Measurements from ENCODE around the gene CPPED1. TPM values are rescaled to one million over a fixed set of nuclear protein-coding genes. Genes with fewer than 3 reads are reported as not detected.
"Not testable (repeated sequence)": the region's sequence is repeated elsewhere in the genome, so short reads cannot be mapped to it uniquely, and the experiment has no call there.

CPPED1 gene
- polyA plus RNA-seq, 1 donor = 25.1 TPM

DNA sequence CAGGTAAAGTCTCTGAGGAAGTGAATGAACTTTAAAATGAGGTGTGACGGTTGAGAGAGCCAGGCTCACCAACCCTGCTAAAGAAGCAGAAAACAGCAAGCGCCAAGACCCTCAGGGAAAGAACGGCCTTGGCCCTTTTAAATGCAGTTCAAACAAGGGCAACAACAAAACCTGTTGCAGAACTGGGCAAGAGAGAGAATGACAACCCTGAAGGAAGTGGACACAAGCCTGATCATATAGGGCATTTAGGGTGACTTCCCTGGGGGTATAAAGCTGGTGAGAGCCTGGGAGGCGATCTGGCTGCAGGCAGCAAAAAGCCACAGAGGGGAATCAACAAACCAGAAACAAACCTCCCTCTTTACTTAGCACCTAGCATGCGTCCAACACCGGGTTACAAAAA lies 1.0 kb downstream of the CPPED1 start:
- H3K27ac ChIP-seq (ENCODE audit: low read length) = no peak overlapping the region
- H3K27me3 ChIP-seq (ENCODE audit: control insufficient read depth, insufficient read depth, low read length) = no peaks in the 10 kb centered on the region
- WGBS (ENCODE audit: insufficient coverage, low lambda C conversion rate) = no CpG with 5 or more reads among the region's 6 CpGs
- H3K4me3 ChIP-seq (ENCODE audit: low read length) = peak overlapping the region; percentile 66
- DNase-seq = no peak
- H3K4me1 ChIP-seq (ENCODE audit: control insufficient read depth, insufficient read depth, low read length) = no peaks in the 10 kb centered on the region
- H3K9me3 ChIP-seq (ENCODE audit: control insufficient read depth, low read depth, low read length) = no peaks in the 10 kb centered on the region
- H3K36me3 ChIP-seq (ENCODE audit: control insufficient read depth, insufficient read depth, low read length) = no peaks in the 10 kb centered on the region

DNA sequence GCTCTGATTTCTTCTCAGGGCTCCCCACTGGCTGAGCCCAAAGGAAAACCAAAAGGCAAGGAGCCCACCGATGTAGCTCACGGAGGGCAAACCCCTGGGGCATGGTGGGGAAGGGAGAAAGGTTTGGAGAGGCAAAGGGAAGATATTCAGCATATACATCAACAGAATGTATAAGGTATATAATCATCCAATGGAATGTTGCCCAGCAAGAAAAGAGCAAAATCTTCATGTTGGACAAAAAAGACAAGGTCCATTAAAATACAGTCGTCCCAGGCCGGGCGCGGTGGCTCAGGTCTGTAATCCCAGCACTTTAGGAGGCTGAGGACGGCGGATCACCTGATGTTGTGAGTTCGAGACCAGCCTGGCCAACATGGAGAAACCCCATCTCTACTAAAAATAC lies 1.6 kb downstream of the CPPED1 start:
- H3K4me3 ChIP-seq (ENCODE audit: low read length) = no peak overlapping the region
- H3K4me1 ChIP-seq (ENCODE audit: control insufficient read depth, insufficient read depth, low read length) = no peaks in the 10 kb centered on the region
- WGBS (ENCODE audit: insufficient coverage, low lambda C conversion rate) = 68% methylated on average over 2 of the region's 9 CpGs
- H3K9me3 ChIP-seq (ENCODE audit: control insufficient read depth, low read depth, low read length) = no peaks in the 10 kb centered on the region
- no peak for DNase-seq
- H3K27ac ChIP-seq (ENCODE audit: low read length) = no peak overlapping the region
- no peaks in the 10 kb centered on the region for H3K27me3 ChIP-seq (ENCODE audit: control insufficient read depth, insufficient read depth, low read length)
- H3K36me3 ChIP-seq (ENCODE audit: control insufficient read depth, insufficient read depth, low read length) = no peaks in the 10 kb centered on the region

DNA sequence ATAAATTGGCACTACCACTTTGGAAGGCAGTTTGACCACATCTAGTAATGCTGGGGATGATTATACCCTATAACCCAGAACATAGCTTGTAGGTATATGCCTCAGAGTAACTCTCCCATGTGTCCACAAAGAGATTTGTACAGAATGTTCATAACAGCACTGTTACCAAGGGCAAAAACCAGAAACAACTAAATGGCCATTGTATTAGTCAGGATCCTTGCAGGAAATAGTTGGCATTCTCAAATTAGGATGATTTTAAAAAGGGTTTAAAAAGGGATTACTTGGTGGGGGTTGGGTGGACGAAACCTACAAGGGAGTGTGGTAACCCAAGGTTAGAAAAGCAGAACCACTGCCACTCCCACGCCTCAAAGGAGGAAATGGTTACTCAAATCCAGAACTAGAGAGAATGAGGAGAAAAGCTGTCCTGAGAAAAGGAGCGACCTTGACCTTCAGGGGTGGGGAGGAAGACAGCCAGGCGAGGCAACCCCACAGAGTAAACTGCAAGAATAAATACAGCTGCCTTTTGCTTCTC lies 2.1 kb downstream of the CPPED1 start:
- DNase-seq = no peak
- no peak overlapping the region for H3K4me3 ChIP-seq (ENCODE audit: low read length)
- no peaks in the 10 kb centered on the region for H3K27me3 ChIP-seq (ENCODE audit: control insufficient read depth, insufficient read depth, low read length)
- H3K9me3 ChIP-seq (ENCODE audit: control insufficient read depth, low read depth, low read length) = no peaks in the 10 kb centered on the region
- H3K36me3 ChIP-seq (ENCODE audit: control insufficient read depth, insufficient read depth, low read length) = no peaks in the 10 kb centered on the region
- no peaks in the 10 kb centered on the region for H3K4me1 ChIP-seq (ENCODE audit: control insufficient read depth, insufficient read depth, low read length)
- no peak overlapping the region for H3K27ac ChIP-seq (ENCODE audit: low read length)
- 58% methylated on average over 2 of the region's 4 CpGs for WGBS (ENCODE audit: insufficient coverage, low lambda C conversion rate)

GRCh38 chr16:12800817-12801216 lies 2.9 kb downstream of the CPPED1 start:
- WGBS (ENCODE audit: insufficient coverage, low lambda C conversion rate) = 91% methylated on average over 4 of the region's 6 CpGs
- H3K36me3 ChIP-seq (ENCODE audit: control insufficient read depth, insufficient read depth, low read length) = no peaks in the 10 kb centered on the region
- DNase-seq = no peak
- no peaks in the 10 kb centered on the region for H3K4me1 ChIP-seq (ENCODE audit: control insufficient read depth, insufficient read depth, low read length)
- no peaks in the 10 kb centered on the region for H3K27me3 ChIP-seq (ENCODE audit: control insufficient read depth, insufficient read depth, low read length)
- no peak overlapping the region for H3K27ac ChIP-seq (ENCODE audit: low read length)
- no peaks in the 10 kb centered on the region for H3K9me3 ChIP-seq (ENCODE audit: control insufficient read depth, low read depth, low read length)
- H3K4me3 ChIP-seq (ENCODE audit: low read length) = no peak overlapping the region

GRCh38 chr16:12799996-12800395 lies 3.7 kb downstream of the CPPED1 start:
- H3K27me3 ChIP-seq (ENCODE audit: control insufficient read depth, insufficient read depth, low read length); H3K4me1 ChIP-seq (ENCODE audit: control insufficient read depth, insufficient read depth, low read length); H3K36me3 ChIP-seq (ENCODE audit: control insufficient read depth, insufficient read depth, low read length); H3K4me3 ChIP-seq (ENCODE audit: low read length); H3K9me3 ChIP-seq (ENCODE audit: control insufficient read depth, low read depth, low read length); DNase-seq; H3K27ac ChIP-seq (ENCODE audit: low read length): not testable (repeated sequence)
- no CpG with 5 or more reads among the region's 8 CpGs for WGBS (ENCODE audit: insufficient coverage, low lambda C conversion rate)

- H3K27me3 ChIP-seq (ENCODE audit: control insufficient read depth, insufficient read depth, low read length) = no peaks in the 10 kb centered on the region
- no peaks in the 10 kb centered on the region for H3K9me3 ChIP-seq (ENCODE audit: control insufficient read depth, low read depth, low read length)
- no peak overlapping the region for H3K4me3 ChIP-seq (ENCODE audit: low read length)
- H3K4me1 ChIP-seq (ENCODE audit: control insufficient read depth, insufficient read depth, low read length) = no peaks in the 10 kb centered on the region
- DNase-seq = no peak
- WGBS (ENCODE audit: insufficient coverage, low lambda C conversion rate) = no CpG with 5 or more reads among the region's 5 CpGs
- H3K36me3 ChIP-seq (ENCODE audit: control insufficient read depth, insufficient read depth, low read length) = no peaks in the 10 kb centered on the region
- H3K27ac ChIP-seq (ENCODE audit: low read length) = no peak overlapping the region
These were observed 4.8 kb downstream of the CPPED1 start for GRCh38 chr16:12798846-12799245.

GRCh38 chr16:12798171-12798570 lies 5.5 kb downstream of the CPPED1 start:
- H3K36me3 ChIP-seq (ENCODE audit: control insufficient read depth, insufficient read depth, low read length) = no peaks in the 10 kb centered on the region
- no peaks in the 10 kb centered on the region for H3K4me1 ChIP-seq (ENCODE audit: control insufficient read depth, insufficient read depth, low read length)
- no peak overlapping the region for H3K4me3 ChIP-seq (ENCODE audit: low read length)
- DNase-seq = no peak
- no peak overlapping the region for H3K27ac ChIP-seq (ENCODE audit: low read length)
- H3K27me3 ChIP-seq (ENCODE audit: control insufficient read depth, insufficient read depth, low read length) = no peaks in the 10 kb centered on the region
- H3K9me3 ChIP-seq (ENCODE audit: control insufficient read depth, low read depth, low read length) = no peaks in the 10 kb centered on the region

DNA sequence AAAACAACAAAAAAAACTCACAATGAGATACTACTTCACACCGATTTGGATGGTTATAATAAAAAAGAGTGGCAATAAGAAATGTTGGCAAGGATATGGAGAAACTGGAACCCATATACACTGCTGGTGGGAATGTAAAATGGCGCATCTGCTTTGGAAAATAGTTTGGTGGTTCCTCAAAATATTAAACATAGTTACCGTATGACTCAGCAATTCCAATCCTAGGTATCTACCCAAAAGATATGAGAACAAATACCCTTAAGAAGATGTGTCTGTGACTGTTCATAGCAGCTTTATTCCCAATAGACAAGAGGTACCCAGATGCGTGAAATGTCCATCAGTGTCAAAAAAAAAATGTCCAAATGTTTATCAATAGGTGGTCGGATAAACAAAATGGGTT lies 7.2 kb downstream of the CPPED1 start:
- no peaks in the 10 kb centered on the region for H3K9me3 ChIP-seq (ENCODE audit: control insufficient read depth, low read depth, low read length)
- no peak overlapping the region for H3K27ac ChIP-seq (ENCODE audit: low read length)
- H3K27me3 ChIP-seq (ENCODE audit: control insufficient read depth, insufficient read depth, low read length) = no peaks in the 10 kb centered on the region
- no peaks in the 10 kb centered on the region for H3K4me1 ChIP-seq (ENCODE audit: control insufficient read depth, insufficient read depth, low read length)
- 100% methylated on average over 1 of the region's 5 CpGs for WGBS (ENCODE audit: insufficient coverage, low lambda C conversion rate)
- no peaks in the 10 kb centered on the region for H3K36me3 ChIP-seq (ENCODE audit: control insufficient read depth, insufficient read depth, low read length)
- H3K4me3 ChIP-seq (ENCODE audit: low read length) = no peak overlapping the region
- DNase-seq = no peak

- Histone ChIP-seq H3K36me3 (ENCODE audit: control insufficient read depth, insufficient read depth, low read length) (no peaks in the 10 kb centered on the region), H3K4me3 (ENCODE audit: low read length) (no peak overlapping the region), H3K27me3 (ENCODE audit: control insufficient read depth, insufficient read depth, low read length) (no peaks in the 10 kb centered on the region), H3K27ac (ENCODE audit: low read length) (no peak overlapping the region), H3K4me1 (ENCODE audit: control insufficient read depth, insufficient read depth, low read length) (no peaks in the 10 kb centered on the region), H3K9me3 (ENCODE audit: control insufficient read depth, low read depth, low read length) (no peaks in the 10 kb centered on the region)
- DNase-seq = no peak
- no CpG with 5 or more reads among the region's 12 CpGs for WGBS (ENCODE audit: insufficient coverage, low lambda C conversion rate)
These were observed 8.9 kb downstream of the CPPED1 start for GRCh38 chr16:12794486-12795387.

GRCh38 chr16:12793865-12794240 lies 9.8 kb downstream of the CPPED1 start:
- Histone ChIP-seq H3K27ac (ENCODE audit: low read length) (no peak overlapping the region), H3K36me3 (ENCODE audit: control insufficient read depth, insufficient read depth, low read length) (no peaks in the 10 kb centered on the region), H3K4me1 (ENCODE audit: control insufficient read depth, insufficient read depth, low read length) (no peaks in the 10 kb centered on the region), H3K4me3 (ENCODE audit: low read length) (no peak overlapping the region), H3K9me3 (ENCODE audit: control insufficient read depth, low read depth, low read length) (no peaks in the 10 kb centered on the region), H3K27me3 (ENCODE audit: control insufficient read depth, insufficient read depth, low read length) (no peaks in the 10 kb centered on the region)
- DNase-seq = no peak
- no CpG with 5 or more reads among the region's 3 CpGs for WGBS (ENCODE audit: insufficient coverage, low lambda C conversion rate)
